K562 (cell line): Measurements from ENCODE around the gene FMNL1. TPM values are rescaled to one million over a fixed set of nuclear protein-coding genes. Genes with fewer than 3 reads are reported as not detected.

Experiments
- ARID4B ChIP-seq: sonication (generic); formaldehyde crosslinking; IDR thresholded peaks from 2 replicates; pipeline ENCODE4 v1.8.0; 2022; ENCODE audit warnings: mild to moderate bottlenecking, missing genetic modification reagents
- CHD1 ChIP-seq: fragments of 200-600 bp; sonication (generic); IDR thresholded peaks from one replicate; pipeline ENCODE4 v1.6.1; 2012; ENCODE audit warnings: mild to moderate bottlenecking, moderate library complexity, low read length, inconsistent platforms
- FOXJ3 ChIP-seq: sonication (generic); formaldehyde crosslinking; IDR thresholded peaks from 2 replicates; pipeline ENCODE4 v1.4.0; 2020; ENCODE audit warnings: mild to moderate bottlenecking, missing genetic modification reagents
- GABPB2 ChIP-seq: fragments of 250-450 bp; sonication (Bioruptor Pico); conservative IDR thresholded peaks from 2 replicates; pipeline ENCODE4 v1.5.1; 2021; ENCODE audit warnings: mild to moderate bottlenecking
- KAT7 ChIP-seq: sonication (generic); formaldehyde crosslinking; IDR thresholded peaks from 2 replicates; pipeline ENCODE4 v1.8.0; 2022; ENCODE audit warnings: missing genetic modification reagents, mild to moderate bottlenecking, borderline replicate concordance
- MEF2D ChIP-seq: conservative IDR thresholded peaks from 2 replicates; pipeline ENCODE4 v1.6.1; 2016; ENCODE audit warnings: low read depth, missing genetic modification characterization, missing compliant biosample characterization
- MGA ChIP-seq: fragments of 450-650 bp; IDR thresholded peaks from 2 replicates; pipeline ENCODE4 v1.6.1; 2016; ENCODE audit warnings: mild to moderate bottlenecking, moderate library complexity
- POLR3A ChIP-seq: IDR thresholded peaks from 2 replicates; pipeline ENCODE4 v1.6.1; 2011; ENCODE audit warnings: borderline replicate concordance, mild to moderate bottlenecking, moderate library complexity; ENCODE audit not compliant: insufficient read length, insufficient read depth; ENCODE audit errors: extremely low read depth
- THRAP3 ChIP-seq: fragments of 450-650 bp; IDR thresholded peaks from 2 replicates; pipeline ENCODE4 v1.6.1; 2016; ENCODE audit warnings: mild to moderate bottlenecking, inconsistent platforms, borderline replicate concordance
- ZNF354B ChIP-seq: fragments of 250-450 bp; sonication (Bioruptor Pico); IDR thresholded peaks from 2 replicates; pipeline ENCODE4 v1.4.0; 2020
- polyA plus RNA-seq, 8 experiments: library from polyadenylated mRNA; depleted of rRNA in 4 of 8; stranded (reverse) in 5 of 8; unstranded in 3 of 8; fragments of >200 nt; fragmentation: Nextera tagmentation in 2 of 8; fragmentation: Illumina TruSeq in 1 of 8; extraction: Ambion mirVana in 2 of 8; extraction: Trizol in 1 of 8; gene quantifications; 2 replicates each; pipeline versions ENCODE4 v1.2.1 to v1.2.3, GENCODE V29; 2011 to 2014; ENCODE audit warnings: inconsistent platforms in 1 of 8, missing spikeins in 1 of 8
- total RNA-seq, 7 experiments: library from RNA; depleted of rRNA in 6 of 7; stranded (reverse); fragments of >200 nt in 6 of 7; fragmentation: Illumina TruSeq in 2 of 7; extraction: Trizol in 2 of 7; gene quantifications; 2 replicates each; pipeline versions ENCODE4 v1.2.1 to v1.2.3, GENCODE V29; 2011 to 2021; ENCODE audit warnings: low replicate concordance in 1 of 7

FMNL1 gene
- total and polyA plus RNA-seq, 9 of the 15 experiments (the other 6 are each of a cell fraction or from before 2014, with no cell fraction given): 0.70 to 36.6 (median 7.7) TPM

GRCh38 chr17:45221081-45222013, at the start of gene FMNL1 (continued):
- no peak for TF ChIP-seq MGA
- TF ChIP-seq POLR3A: no peak
- peak; percentile 11 for TF ChIP-seq CHD1
- TF ChIP-seq ARID4B: peak; percentile 15; the same call in 1 of the 2 replicates
- TF ChIP-seq FOXJ3 (CRISPR knock-in tag): no peak
- no peak for TF ChIP-seq THRAP3
- TF ChIP-seq ZNF354B (CRISPR knock-in tag): no peak
- TF ChIP-seq KAT7 (CRISPR knock-in tag): 0 out of 2 replicates have a peak, but pooled peaks have one; percentile 67
- no peak for TF ChIP-seq GABPB2 (CRISPR knock-in tag)
- no peak for TF ChIP-seq MEF2D (tag)
